GM23248 (cell line): Measurements from ENCODE around the gene ASMT.

Experiments
- EZH2 ChIP-seq: fragments of 200-600 bp; sonication (generic); IDR thresholded peaks from 2 replicates; pipeline ENCODE4 v1.6.1; 2018; ENCODE audit warnings: antibody characterized with exemption, mild to moderate bottlenecking; ENCODE audit not compliant: insufficient read depth, poor library complexity, severe bottlenecking
- EZH2phosphoT487 ChIP-seq: fragments of 200-600 bp; sonication (generic); IDR thresholded peaks from 2 replicates; pipeline ENCODE4 v1.6.1; 2018; ENCODE audit warnings: antibody characterized with exemption, moderate library complexity, mild to moderate bottlenecking, low read depth; ENCODE audit not compliant: insufficient read depth

DNA sequence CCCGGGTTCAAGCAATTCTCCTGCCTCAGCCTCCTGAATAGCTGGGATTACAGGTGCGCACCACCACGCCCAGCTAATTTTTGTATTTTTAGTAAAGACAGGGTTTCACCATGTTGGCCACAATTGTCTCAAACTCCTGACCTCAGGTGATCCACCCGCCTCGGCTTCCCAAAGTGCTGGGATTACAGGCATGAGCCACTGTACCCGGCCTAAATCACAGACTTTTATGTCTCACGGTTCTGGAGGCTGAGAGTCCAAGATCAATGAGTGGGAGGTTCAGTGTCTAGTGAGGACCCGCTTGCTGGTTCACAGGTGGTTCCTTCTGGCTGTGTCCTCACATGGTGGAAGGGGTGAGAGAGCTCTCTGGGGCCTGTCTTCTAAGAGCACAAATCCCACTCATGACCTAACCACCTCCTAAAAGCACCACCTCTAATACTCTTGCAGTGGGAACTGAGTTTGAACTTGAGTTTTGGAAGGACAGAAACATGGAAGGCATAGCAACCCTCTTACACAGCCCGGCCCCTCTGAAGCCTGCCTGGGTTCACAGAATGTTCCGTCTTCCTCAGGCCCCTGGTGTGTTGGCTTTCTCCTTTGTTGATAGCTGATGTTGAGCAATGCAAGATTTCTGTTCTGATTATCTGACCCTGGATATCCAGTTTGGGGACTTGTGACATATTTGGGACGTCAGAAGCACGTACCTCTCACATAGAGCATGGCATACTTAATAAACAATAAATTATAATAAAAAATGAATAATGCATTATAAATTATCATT lies 25.3 kb upstream of the ASMT start:
- TF ChIP-seq EZH2 (no peak), EZH2phosphoT487 (no peak)
